ENCODE data around the gene LCK. TPM values are rescaled to one million over a fixed set of nuclear protein-coding genes. Genes with fewer than 3 reads are reported as not detected.
"Not testable (repeated sequence)": the region's sequence is repeated elsewhere in the genome, so short reads cannot be mapped to it uniquely, and the experiment has no call there.

Gene LCK
- total RNA-seq, 1 experiment from 2014 or later: not detected

- DNase-seq (ENCODE audit: extremely low read depth, low read depth): no peak
Measured at GRCh38 chr1:32239337-32239736, 11.7 kb upstream of the LCK start.

- no peak for DNase-seq (ENCODE audit: extremely low read depth, low read depth)
Measured at GRCh38 chr1:32239790-32240139, 11.3 kb upstream of the LCK start.

- no peak for DNase-seq (ENCODE audit: extremely low read depth, low read depth)
Measured at GRCh38 chr1:32240140-32240951, 10.7 kb upstream of the LCK start.

GRCh38 chr1:32241001-32241763, 9.9 kb upstream of the LCK start:
- DNase-seq (ENCODE audit: extremely low read depth, low read depth): no peak

GRCh38 chr1:32242341-32242851, 8.7 kb upstream of the LCK start:
- no peak for DNase-seq (ENCODE audit: extremely low read depth, low read depth)

GRCh38 chr1:32246888-32247273, 4.2 kb upstream of the LCK start, which contains the start of gene FAM167B:
FAM167B (plus strand) TSS chr1:32247222; CDS start chr1:32247422, 200 bp downstream.
- DNase-seq (ENCODE audit: extremely low read depth, low read depth): no peak

- DNase-seq (ENCODE audit: extremely low read depth, low read depth): no peak
Measured at GRCh38 chr1:32247452-32247851, 3.6 kb upstream of the LCK start.

- DNase-seq (ENCODE audit: extremely low read depth, low read depth): peak; percentile 52
Measured at GRCh38 chr1:32247983-32248889, 2.8 kb upstream of the LCK start.

GRCh38 chr1:32249831-32250525, 1.1 kb upstream of the LCK start:
- DNase-seq (ENCODE audit: extremely low read depth, low read depth): no peak

- no peak for DNase-seq (ENCODE audit: extremely low read depth, low read depth)
Measured at GRCh38 chr1:32255072-32256071, 4.3 kb downstream of the LCK start.

GRCh38 chr1:32256473-32257226, 5.6 kb downstream of the LCK start:
- no peak for DNase-seq (ENCODE audit: extremely low read depth, low read depth)

GRCh38 chr1:32257227-32257508, 6.1 kb downstream of the LCK start:
- no peak for DNase-seq (ENCODE audit: extremely low read depth, low read depth)

GRCh38 chr1:32263236-32263593, 12.2 kb downstream of the LCK start:
- not testable (repeated sequence) for DNase-seq (ENCODE audit: extremely low read depth, low read depth)

GRCh38 chr1:32263744-32264143, 12.7 kb downstream of the LCK start:
- DNase-seq (ENCODE audit: extremely low read depth, low read depth): no peak

- DNase-seq (ENCODE audit: extremely low read depth, low read depth): no peak
Measured at GRCh38 chr1:32265846-32266245, 14.8 kb downstream of the LCK start.

GRCh38 chr1:32266921-32267591, 16.0 kb downstream of the LCK start:
- DNase-seq (ENCODE audit: extremely low read depth, low read depth): no peak

GRCh38 chr1:32269744-32270143, 18.7 kb downstream of the LCK start:
- no peak for DNase-seq (ENCODE audit: extremely low read depth, low read depth)
